Fibroblast of mammary gland (primary cell): ENCODE results near the gene IPO11.

Source experiments
- DNase-seq: peaks from one replicate; pipeline ENCODE4 v3.0.0-alpha.2; 2010; ENCODE audit warnings: low read depth
- H3K4me3 ChIP-seq: 2 replicates; pipeline ENCODE4 v1.5.1; 2011; ENCODE audit warnings: low read depth, mild to moderate bottlenecking, low read length, moderate library complexity; ENCODE audit not compliant: control insufficient read depth
- TF ChIP-seq, protein P1 (sequence below): conservative IDR thresholded peaks from 2 replicates; pipeline ENCODE4 v1.5.1; 2011; ENCODE audit warnings: low read depth, low read length, inconsistent platforms; ENCODE audit not compliant: control insufficient read depth, insufficient read depth

IPO11 gene

DNA sequence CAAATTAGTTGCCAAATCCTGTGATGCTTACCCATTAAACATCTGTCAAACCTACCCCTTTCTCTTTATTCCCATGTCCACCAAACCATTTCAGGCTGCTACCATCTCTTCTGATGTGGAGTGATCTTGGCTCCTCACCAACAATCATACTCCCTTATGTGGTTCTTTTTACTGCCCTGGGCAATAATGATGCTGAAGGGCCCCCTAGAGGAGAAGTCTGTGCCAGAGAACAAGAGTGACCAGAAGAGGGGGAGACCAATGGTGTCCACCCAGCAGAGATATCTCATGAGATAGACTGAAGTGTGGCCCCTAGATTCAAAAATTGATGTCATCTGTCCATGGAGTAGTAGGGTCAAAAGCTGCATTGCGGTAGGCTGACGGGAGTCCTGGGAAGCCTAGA, 176.9 kb downstream of the IPO11 start:
- DNase-seq = no peak
- TF ChIP-seq, protein P1, sequence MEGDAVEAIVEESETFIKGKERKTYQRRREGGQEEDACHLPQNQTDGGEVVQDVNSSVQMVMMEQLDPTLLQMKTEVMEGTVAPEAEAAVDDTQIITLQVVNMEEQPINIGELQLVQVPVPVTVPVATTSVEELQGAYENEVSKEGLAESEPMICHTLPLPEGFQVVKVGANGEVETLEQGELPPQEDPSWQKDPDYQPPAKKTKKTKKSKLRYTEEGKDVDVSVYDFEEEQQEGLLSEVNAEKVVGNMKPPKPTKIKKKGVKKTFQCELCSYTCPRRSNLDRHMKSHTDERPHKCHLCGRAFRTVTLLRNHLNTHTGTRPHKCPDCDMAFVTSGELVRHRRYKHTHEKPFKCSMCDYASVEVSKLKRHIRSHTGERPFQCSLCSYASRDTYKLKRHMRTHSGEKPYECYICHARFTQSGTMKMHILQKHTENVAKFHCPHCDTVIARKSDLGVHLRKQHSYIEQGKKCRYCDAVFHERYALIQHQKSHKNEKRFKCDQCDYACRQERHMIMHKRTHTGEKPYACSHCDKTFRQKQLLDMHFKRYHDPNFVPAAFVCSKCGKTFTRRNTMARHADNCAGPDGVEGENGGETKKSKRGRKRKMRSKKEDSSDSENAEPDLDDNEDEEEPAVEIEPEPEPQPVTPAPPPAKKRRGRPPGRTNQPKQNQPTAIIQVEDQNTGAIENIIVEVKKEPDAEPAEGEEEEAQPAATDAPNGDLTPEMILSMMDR = no peak
- H3K4me3 ChIP-seq = no peak overlapping the region

DNA sequence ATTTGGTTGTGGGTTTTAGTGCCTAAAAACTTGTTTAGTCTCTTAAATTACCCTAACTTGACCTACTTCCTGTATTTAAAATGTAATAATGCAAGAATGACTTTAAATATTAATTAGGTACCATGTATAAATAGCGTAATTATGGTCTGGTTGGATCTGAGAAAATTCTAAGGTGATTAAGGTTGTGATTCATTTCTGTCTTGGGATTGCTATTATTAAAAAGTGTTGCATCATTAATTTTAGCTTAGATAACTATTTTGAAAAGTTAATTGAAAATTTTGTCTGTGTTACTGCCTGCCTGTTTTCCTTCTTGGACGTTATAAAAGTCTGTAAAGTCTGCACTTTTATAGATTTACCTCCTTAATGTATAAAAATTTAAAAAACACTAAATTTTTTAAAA, 177.8 kb downstream of the IPO11 start:
- DNase-seq = no peak
- TF ChIP-seq, protein P1 = no peak
- H3K4me3 ChIP-seq = no peak overlapping the region

DNA sequence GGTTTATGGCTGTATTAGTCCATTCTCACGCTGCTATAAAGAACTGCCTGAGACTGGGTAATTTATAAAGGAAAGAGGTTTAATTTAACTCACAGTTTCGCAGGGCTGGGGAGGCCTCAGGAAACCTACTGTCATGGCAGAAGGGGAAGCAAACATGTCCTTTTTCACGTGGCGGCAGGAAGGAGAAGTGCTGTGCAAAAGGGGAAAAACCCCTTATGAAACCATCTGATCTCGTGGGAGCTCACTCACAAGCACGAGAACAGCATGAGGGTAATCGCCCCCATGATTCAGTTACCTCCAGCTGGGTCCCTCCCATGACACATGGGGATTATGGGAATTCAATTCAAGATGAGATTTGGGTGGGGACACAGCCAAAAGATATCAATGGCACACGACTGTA, 180.0 kb downstream of the IPO11 start:
- TF ChIP-seq, protein P1 = no peak
- H3K4me3 ChIP-seq = no peak overlapping the region

DNA sequence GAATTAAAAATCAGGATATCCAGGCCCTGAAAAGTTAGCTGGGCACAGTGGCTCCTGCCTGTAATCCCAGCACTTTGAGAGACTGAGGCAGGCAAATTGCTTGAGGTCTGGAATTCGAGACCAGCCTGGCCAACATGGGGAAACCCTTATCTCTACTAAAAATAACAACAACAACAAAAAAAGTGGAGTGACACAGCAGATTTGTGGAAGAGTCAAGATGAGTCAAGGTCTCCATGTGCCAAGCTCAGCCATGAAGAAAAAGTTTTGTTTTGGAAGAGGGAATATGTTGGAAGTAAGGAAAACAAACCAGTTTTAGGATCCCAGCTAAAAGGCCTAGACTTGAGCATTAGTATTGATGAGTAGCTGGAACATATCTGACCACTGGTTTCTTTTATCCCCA, 180.8 kb downstream of the IPO11 start:
- peak; percentile 69 for DNase-seq
- no peak overlapping the region for H3K4me3 ChIP-seq
- TF ChIP-seq, protein P1 = no peak

More for the DNA sequence above, 180.0 kb downstream of the IPO11 start:
- DNase-seq = peak; percentile 10

DNA sequence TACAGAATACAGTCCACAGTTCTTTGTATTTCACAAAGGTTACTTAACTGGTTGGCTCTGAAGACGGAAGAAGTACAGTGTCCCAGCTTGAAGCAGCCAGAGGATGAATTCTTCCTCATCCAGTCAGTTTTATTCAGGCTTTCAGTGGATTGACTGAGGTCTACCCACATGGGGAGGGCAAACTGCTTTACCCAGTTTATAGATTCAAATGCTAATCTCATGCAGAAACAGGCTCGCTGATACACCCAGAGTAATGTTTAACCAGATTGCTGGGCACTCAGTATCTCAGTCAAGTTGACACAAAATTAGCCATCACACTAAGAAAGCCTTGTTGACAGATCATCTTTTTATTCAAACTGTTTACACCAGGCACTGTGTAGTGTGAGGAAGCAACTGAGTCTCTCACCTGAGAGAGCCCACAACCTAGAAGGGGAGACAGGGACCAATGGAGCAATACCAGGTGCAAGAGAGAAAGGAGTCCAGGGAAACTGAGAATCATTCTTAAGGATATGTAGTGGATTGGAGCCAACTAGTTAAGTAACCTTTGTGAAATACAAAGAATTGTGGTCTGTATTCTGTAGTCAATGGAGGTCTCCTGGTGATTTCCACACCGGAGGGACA, 181.9 kb downstream of the IPO11 start:
- H3K4me3 ChIP-seq = no peak overlapping the region
- TF ChIP-seq, protein P1 = no peak
- DNase-seq = no peak

DNA sequence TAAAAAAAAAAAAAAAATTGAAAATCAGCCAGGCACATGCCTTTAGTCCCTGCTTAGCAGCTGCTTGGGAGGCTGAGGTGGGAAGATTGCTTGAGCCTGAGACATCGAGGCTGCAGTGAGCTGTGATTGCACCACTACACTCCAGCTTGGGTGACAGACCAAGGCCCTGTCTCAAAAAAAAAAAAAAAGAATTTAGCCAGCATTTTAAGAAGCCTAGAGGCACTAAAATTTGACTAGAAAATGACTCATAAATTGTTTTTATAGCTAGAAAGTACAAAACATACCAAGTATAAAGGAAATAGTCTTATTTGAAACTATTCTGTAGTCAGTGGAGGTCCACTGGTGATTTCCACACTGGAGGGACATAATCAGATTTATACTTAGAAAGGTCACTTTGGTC, 183.5 kb downstream of the IPO11 start:
- H3K4me3 ChIP-seq = no peak overlapping the region
- TF ChIP-seq, protein P1 = no peak
- DNase-seq = peak; percentile 26

DNA sequence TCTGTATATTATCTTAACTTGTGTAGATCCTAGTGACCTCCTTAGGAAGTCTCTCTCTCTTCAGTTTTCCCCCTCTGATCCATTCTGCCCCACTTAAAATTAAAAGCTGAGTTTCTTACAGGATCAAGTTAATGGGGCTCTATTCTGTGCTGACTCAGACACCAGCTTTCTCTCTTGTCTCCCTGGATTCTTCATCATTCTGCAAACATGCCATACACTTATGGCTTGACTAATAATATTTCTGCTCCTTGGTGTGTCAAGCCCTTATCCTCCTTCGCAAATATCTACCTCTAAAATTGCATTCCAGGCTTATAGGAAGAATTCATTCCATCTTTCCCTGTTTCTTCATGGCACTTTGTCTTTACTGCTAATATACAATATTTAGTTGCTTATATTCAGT, 184.1 kb downstream of the IPO11 start:
- peak; percentile 10 for DNase-seq
- TF ChIP-seq, protein P1 = no peak
- no peak overlapping the region for H3K4me3 ChIP-seq
